GM23338 (cell line): ENCODE results near the gene TSPAN5. TPM values are rescaled to one million over a fixed set of nuclear protein-coding genes. Genes with fewer than 3 reads are reported as not detected.

Experiments
- ATAC-seq: fragments of 200-7000 bp; cut with Tn5 transposase; 3 replicates; pipeline ENCODE4 v1.9.1; 2020
- DNase-seq: peaks from one replicate; pipeline ENCODE4 v3.0.0-alpha.2; 2015; ENCODE audit warnings: low spot score
- H2AFZ ChIP-seq: fragments of 200-600 bp; sonication (generic); 2 replicates; pipeline ENCODE4 v1.8.0; 2016; ENCODE audit warnings: antibody characterized with exemption, mild to moderate bottlenecking, moderate library complexity
- H3F3A ChIP-seq: fragments of 200-600 bp; sonication (generic); replicated peaks from 2 replicates; pipeline ENCODE4 v1.8.0; 2017; ENCODE audit warnings: antibody characterized with exemption, mixed run types, low read depth
- H3K27ac ChIP-seq: fragments of 200-600 bp; sonication (generic); 2 replicates; pipeline ENCODE4 v1.6.1; 2016; ENCODE audit warnings: low read depth
- H3K27me3 ChIP-seq: fragments of 200-600 bp; sonication (generic); 2 replicates; pipeline ENCODE4 v1.8.0; 2016; ENCODE audit warnings: mild to moderate bottlenecking, mixed run types, moderate library complexity; ENCODE audit not compliant: insufficient read depth
- H3K36me3 ChIP-seq: fragments of 200-600 bp; sonication (generic); 2 replicates; pipeline ENCODE4 v1.8.0; 2016; ENCODE audit warnings: mild to moderate bottlenecking; ENCODE audit not compliant: insufficient read depth
- H3K4me1 ChIP-seq: fragments of 200-600 bp; sonication (generic); 2 replicates; pipeline ENCODE4 v1.8.0; 2016; ENCODE audit warnings: mild to moderate bottlenecking, moderate library complexity; ENCODE audit not compliant: insufficient read depth
- H3K4me2 ChIP-seq: fragments of 200-600 bp; sonication (generic); 2 replicates; pipeline ENCODE4 v1.7.1; 2017; ENCODE audit warnings: mixed run types
- H3K4me3 ChIP-seq: fragments of 200-600 bp; sonication (generic); 2 replicates; pipeline ENCODE4 v1.6.1; 2016; ENCODE audit warnings: mixed run types
- H3K79me2 ChIP-seq: fragments of 200-600 bp; sonication (generic); replicated peaks from 2 replicates; pipeline ENCODE4 v1.8.0; 2017; ENCODE audit warnings: mild to moderate bottlenecking; ENCODE audit not compliant: insufficient read depth
- H3K9me2 ChIP-seq: fragments of 200-600 bp; sonication (generic); 2 replicates; pipeline ENCODE4 v1.8.0; 2017; ENCODE audit not compliant: insufficient read depth
- H4K20me1 ChIP-seq: fragments of 200-600 bp; sonication (generic); replicated peaks from 2 replicates; pipeline ENCODE4 v1.8.0; 2017; ENCODE audit warnings: mild to moderate bottlenecking; ENCODE audit not compliant: insufficient read depth
- H3K27ac Mint-ChIP-seq: 2 replicates; pipeline ENCODE4 v1.8.0; 2020; ENCODE audit warnings: inconsistent platforms, mild to moderate bottlenecking, moderate library complexity, mixed read lengths
- H3K27me3 Mint-ChIP-seq: 3 replicates; pipeline ENCODE4 v1.8.0; 2022; ENCODE audit warnings: low read depth, mild to moderate bottlenecking, moderate library complexity, mixed read lengths, inconsistent platforms; ENCODE audit not compliant: insufficient read depth, poor library complexity
- H3K36me3 Mint-ChIP-seq: 3 replicates; pipeline ENCODE4 v1.8.0; 2021; ENCODE audit warnings: low read depth, mild to moderate bottlenecking, inconsistent platforms, moderate library complexity, mixed read lengths
- H3K4me1 Mint-ChIP-seq: 3 replicates; pipeline ENCODE4 v1.8.0; 2020; ENCODE audit warnings: mild to moderate bottlenecking, inconsistent platforms, mixed read lengths
- H3K4me3 Mint-ChIP-seq: 3 replicates; pipeline ENCODE4 v1.8.0; 2021; ENCODE audit warnings: moderate library complexity, mild to moderate bottlenecking, inconsistent platforms, mixed read lengths
- H3K9me3 Mint-ChIP-seq: 3 replicates; pipeline ENCODE4 v1.8.0; 2020; ENCODE audit warnings: moderate library complexity, mild to moderate bottlenecking, inconsistent platforms, mixed read lengths
- CREB1 ChIP-seq: fragments of 250-450 bp; sonication (Bioruptor Pico); IDR thresholded peaks from 2 replicates; pipeline ENCODE4 v1.5.0; 2020; ENCODE audit warnings: low read depth, mild to moderate bottlenecking, moderate library complexity
- CTCF ChIP-seq, 2 experiments: fragments of 200-600 bp in 1 of 2; sonication (generic) in 1 of 2; conservative IDR thresholded peaks; 2 replicates each; pipeline versions ENCODE4 v1.5.1 to v1.6.1; 2016 to 2017; ENCODE audit warnings: antibody characterized with exemption in 2 of 2, low read depth in 2 of 2, mild to moderate bottlenecking in 2 of 2, moderate library complexity in 1 of 2
- ETS1 ChIP-seq: IDR thresholded peaks from 2 replicates; pipeline ENCODE4 v1.6.1; 2016; ENCODE audit warnings: antibody characterized with exemption
- EZH2 ChIP-seq: fragments of 200-600 bp; sonication (generic); IDR thresholded peaks from one replicate; pipeline ENCODE4 v1.8.0; 2017; ENCODE audit warnings: antibody characterized with exemption, mild to moderate bottlenecking, low read depth; ENCODE audit not compliant: unreplicated experiment
- EZH2phosphoT487 ChIP-seq: fragments of 200-600 bp; sonication (generic); IDR thresholded peaks from one replicate; pipeline ENCODE4 v1.8.1; 2018; ENCODE audit warnings: antibody characterized with exemption; ENCODE audit not compliant: unreplicated experiment
- JUNB ChIP-seq: IDR thresholded peaks from one replicate; pipeline ENCODE4 v1.6.1; 2016; ENCODE audit warnings: antibody characterized with exemption; ENCODE audit not compliant: unreplicated experiment
- REST ChIP-seq: IDR thresholded peaks from one replicate; pipeline ENCODE4 v1.6.1; 2018; ENCODE audit warnings: antibody characterized with exemption; ENCODE audit not compliant: unreplicated experiment
- STAT1 ChIP-seq: IDR thresholded peaks from one replicate; pipeline ENCODE4 v1.6.1; 2016; ENCODE audit warnings: antibody characterized with exemption; ENCODE audit not compliant: unreplicated experiment
- ZNF114 ChIP-seq: fragments of 250-450 bp; sonication (Bioruptor Pico); IDR thresholded peaks from 2 replicates; pipeline ENCODE4 v1.5.0; 2020; ENCODE audit warnings: mild to moderate bottlenecking, moderate library complexity
- polyA plus RNA-seq: library from polyadenylated mRNA; unstranded; fragments of >200 nt; fragmentation: Nextera tagmentation; extraction: Ambion mirVana; gene quantifications from 2 replicates; pipeline ENCODE4 v1.2.1, GENCODE V29; 2016
- total RNA-seq: library from RNA; depleted of rRNA; stranded (reverse); fragments of >200 nt; shearing (Covaris generic); gene quantifications from 2 replicates; pipeline ENCODE4 v1.2.3, GENCODE V29; 2014

TSPAN5 gene
- total and polyA plus RNA-seq, 2 experiments from 2014 or later, result 18.6 to 21.5 TPM

GRCh38 chr4:98510757-98511517 lies 147.5 kb downstream of the TSPAN5 start:
- Histone ChIP-seq H3F3A (no peaks in the 10 kb centered on the region), H3K4me3 (no peak overlapping the region), H3K36me3 (no peaks in the 10 kb centered on the region), H3K27me3 (no peaks in the 10 kb centered on the region), H4K20me1 (no peaks in the 10 kb centered on the region), H3K79me2 (0 out of 2 replicates have a peak, but pooled peaks cover 13% of the 10 kb centered on the region), H3K27ac (no peak overlapping the region), H3K4me1 (peaks cover 18% of the 10 kb centered on the region), H3K9me2 (no peaks in the 10 kb centered on the region), H2AFZ (no peak overlapping the region), H3K4me2 (no peak overlapping the region)
- Mint-ChIP-seq H3K27me3 (no peaks in the 10 kb centered on the region), H3K9me3 (no peaks in the 10 kb centered on the region), H3K4me1 (peaks cover 59% of the 10 kb centered on the region), H3K27ac (0 out of 2 replicates have a peak overlapping the region, but pooled peaks have one; percentile 6), H3K4me3 (no peak overlapping the region), H3K36me3 (0 out of 3 replicates have a peak, but pooled peaks cover 1% of the 10 kb centered on the region)
- DNase-seq (no peak), ATAC-seq (no peak)
- no peak for TF ChIP-seq CTCF (conservative IDR thresholded peaks at IDR 0.05; ENCODE audit: low read depth in 2 of 2)
- TF ChIP-seq ZNF114 (CRISPR knock-in tag), result no peak

GRCh38 chr4:98510340-98510739 lies 148.1 kb downstream of the TSPAN5 start:
- no peaks in the 10 kb centered on the region for H3K36me3 ChIP-seq
- ATAC-seq (no peak), DNase-seq (no peak)
- H3K79me2 ChIP-seq, result 0 out of 2 replicates have a peak, but pooled peaks cover 13% of the 10 kb centered on the region
- Mint-ChIP-seq H3K9me3 (no peaks in the 10 kb centered on the region), H3K27me3 (no peaks in the 10 kb centered on the region), H3K4me1 (peaks cover 53% of the 10 kb centered on the region), H3K4me3 (no peak overlapping the region), H3K36me3 (peaks cover 2% of the 10 kb centered on the region; the same call in 1 of the 3 replicates), H3K27ac (0 out of 2 replicates have a peak overlapping the region, but pooled peaks have one; percentile 6)
- no peak overlapping the region for H2AFZ ChIP-seq
- H3K4me2 ChIP-seq, result no peak overlapping the region
- H3K4me3 ChIP-seq, result no peak overlapping the region
- H3K4me1 ChIP-seq, result peaks cover 15% of the 10 kb centered on the region
- no peaks in the 10 kb centered on the region for H3K27me3 ChIP-seq
- no peaks in the 10 kb centered on the region for H4K20me1 ChIP-seq
- H3K27ac ChIP-seq, result no peak overlapping the region
- H3K9me2 ChIP-seq, result peaks cover under 1% of the 10 kb centered on the region; the same call in 1 of the 2 replicates
- no peaks in the 10 kb centered on the region for H3F3A ChIP-seq
- TF ChIP-seq REST, result no peak
- no peak for TF ChIP-seq EZH2
- TF ChIP-seq ETS1, result no peak
- no peak for TF ChIP-seq EZH2phosphoT487
- TF ChIP-seq CREB1 (CRISPR knock-in tag), result no peak
- no peak for TF ChIP-seq STAT1
- TF ChIP-seq JUNB, result no peak
- TF ChIP-seq CTCF (conservative IDR thresholded peaks at IDR 0.05; ENCODE audit: low read depth in 2 of 2), result no peak
